HG03432 (cell line): ENCODE measurements around the gene CENPC.
A peak's percentile ranks its signal among the peaks of the same experiment; 100 is the strongest.
"Not testable (repeated sequence)": the region's sequence is repeated elsewhere in the genome, so short reads cannot be mapped to it uniquely, and the experiment has no call there.

ENCODE experiments used
- ATAC-seq: cut with Tn5 transposase; IDR thresholded peaks from one replicate; pipeline ENCODE4 v1.9.1; 2021; ENCODE audit warnings: mild to moderate bottlenecking, moderate library complexity; ENCODE audit not compliant: unreplicated experiment

The CENPC gene

DNA sequence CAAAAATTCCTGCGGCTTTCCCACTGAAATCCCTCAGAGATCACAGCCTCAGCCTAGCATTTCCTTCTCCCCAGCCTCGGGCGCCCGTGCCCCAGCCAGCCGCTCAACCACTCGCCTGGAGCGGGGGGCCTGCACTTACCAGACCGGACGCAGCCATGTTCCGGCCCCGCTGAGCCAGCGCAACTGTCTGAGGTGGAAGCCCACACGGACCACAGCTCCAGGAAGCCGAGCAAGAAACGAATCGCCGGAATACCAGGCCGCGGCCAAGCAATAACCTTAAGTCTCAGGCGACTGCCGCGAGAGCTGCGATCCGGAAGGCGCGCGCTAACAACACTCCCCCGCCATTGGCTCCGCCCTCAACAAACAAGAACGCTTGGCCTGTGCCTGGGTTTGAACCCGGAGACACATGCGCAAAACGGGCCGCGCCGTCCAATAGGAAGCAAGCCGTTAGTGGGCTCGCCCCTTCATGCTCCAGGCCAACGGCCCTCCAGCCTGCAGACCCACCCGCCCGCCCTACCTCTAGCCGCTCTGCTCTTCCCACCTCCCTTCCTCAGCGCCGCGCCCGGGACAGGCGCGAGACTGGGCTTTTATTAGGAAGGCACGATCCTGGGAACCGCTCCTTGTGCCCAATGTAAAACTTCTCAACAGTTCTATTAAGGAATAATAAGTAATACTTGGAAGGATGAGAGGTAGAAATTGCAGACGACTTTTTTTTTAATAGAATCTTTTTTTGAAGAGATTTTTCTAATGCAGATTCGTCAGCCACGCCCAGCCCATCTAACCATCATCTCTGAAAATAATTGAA lies at the start of gene CENPC:
TSS of gene CENPC (minus strand) at position 305 of the 805 bp plus-strand sequence. CDS start at position 157, 148 bp downstream.
- peak; percentile 96 for ATAC-seq

DNA sequence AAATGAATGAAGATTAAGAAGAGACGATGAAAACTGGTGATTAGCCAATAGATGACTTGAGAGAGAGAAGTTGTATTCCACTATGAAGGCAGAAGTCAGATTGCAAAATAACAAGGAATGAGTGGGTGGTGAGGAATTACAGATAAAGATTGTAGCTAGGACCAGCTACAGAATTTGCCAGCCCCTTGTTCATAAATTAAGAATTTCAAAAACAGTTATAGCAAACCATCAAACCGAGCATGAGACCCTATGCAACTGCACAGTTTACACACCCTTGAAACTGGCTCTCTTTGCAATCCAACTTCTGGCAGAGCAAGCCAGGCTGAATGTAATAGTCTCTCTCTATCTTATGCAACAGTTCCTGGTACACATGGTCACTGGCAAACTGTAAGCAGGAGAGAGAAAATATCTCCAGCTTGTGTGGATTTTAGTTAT lies 48.5 kb upstream of the CENPC start:
- no peak for ATAC-seq

- ATAC-seq = no peak
These were observed 41.9 kb upstream of the CENPC start for GRCh38 chr4:67587156-67587555.

- no peak for ATAC-seq
These were observed 39.2 kb upstream of the CENPC start for GRCh38 chr4:67584496-67584895.

- ATAC-seq = no peak
These were observed 36.6 kb upstream of the CENPC start for GRCh38 chr4:67581913-67582312.

- ATAC-seq = peak; percentile 62
These were observed 36.0 kb upstream of the CENPC start for GRCh38 chr4:67581208-67581857.

- ATAC-seq = peak; percentile 23
These were observed 35.3 kb upstream of the CENPC start for GRCh38 chr4:67580577-67580976.

- ATAC-seq = peak; percentile 47
These were observed 31.2 kb upstream of the CENPC start for GRCh38 chr4:67576538-67576937.

DNA sequence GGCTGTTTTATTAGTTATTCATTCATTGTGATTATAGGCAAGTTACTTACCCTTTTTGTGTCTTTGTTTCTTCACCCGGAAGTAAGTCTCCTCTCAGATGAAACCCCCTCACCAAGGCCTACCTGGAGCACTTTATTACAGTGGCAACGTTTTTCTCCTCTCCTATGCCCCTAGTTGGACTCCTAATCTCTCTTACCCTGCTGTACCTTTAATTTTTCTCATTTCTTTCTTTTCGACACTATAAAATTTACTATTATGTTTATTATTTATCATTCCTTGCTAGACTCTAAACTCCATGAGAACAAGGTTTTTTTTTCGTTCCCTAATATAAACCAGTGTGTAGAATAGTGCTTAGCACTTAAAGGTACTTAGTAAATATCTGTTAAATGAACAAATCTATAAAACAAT lies 30.8 kb upstream of the CENPC start:
- ATAC-seq = no peak

- peak; percentile 95 for ATAC-seq
These were observed 30.1 kb upstream of the CENPC start for GRCh38 chr4:67575232-67576058.

- ATAC-seq = no peak
These were observed 27.9 kb upstream of the CENPC start for GRCh38 chr4:67573193-67573592.

- ATAC-seq = no peak
These were observed 26.7 kb upstream of the CENPC start for GRCh38 chr4:67571975-67572374.

DNA sequence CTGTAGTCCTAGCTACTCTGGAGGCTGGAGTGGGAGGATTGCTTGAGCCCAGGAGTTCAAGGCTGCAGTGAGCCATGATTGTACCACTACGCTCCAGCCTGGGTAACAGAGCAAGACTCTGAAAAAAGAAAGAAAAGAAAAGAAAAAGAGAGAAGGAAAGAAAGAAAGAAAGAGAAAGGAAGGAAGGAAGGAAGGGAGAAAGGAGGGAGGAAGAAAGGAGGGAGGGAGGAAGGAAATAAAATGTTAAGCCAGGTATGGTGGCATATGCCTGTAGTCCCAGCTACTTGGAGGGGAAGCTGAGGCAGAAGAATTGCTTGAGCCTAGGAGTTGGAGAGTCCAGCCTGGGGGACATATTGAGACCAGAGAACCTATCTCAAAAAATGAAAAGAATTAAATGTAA lies 25.2 kb upstream of the CENPC start:
- ATAC-seq = no peak

DNA sequence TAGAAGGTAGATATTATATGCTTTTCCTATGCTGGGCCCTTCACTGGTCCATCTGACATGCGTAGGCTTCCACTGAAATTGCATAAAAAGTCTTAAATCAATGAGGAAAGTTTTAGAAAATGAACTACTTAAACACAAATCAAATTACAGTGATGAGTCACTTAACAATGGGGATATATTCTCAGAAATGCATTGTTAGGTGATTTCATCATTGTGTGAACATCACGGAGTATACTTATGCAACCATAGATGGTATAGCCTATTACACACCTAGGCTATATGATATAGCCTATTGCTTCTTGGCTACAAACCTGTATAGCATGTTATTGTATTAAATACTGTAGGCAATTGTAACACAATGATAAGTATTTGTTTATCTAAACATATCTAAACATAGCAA lies 23.5 kb upstream of the CENPC start:
- ATAC-seq = no peak

GRCh38 chr4:67566335-67566734 lies 21.0 kb upstream of the CENPC start:
- ATAC-seq = no peak

DNA sequence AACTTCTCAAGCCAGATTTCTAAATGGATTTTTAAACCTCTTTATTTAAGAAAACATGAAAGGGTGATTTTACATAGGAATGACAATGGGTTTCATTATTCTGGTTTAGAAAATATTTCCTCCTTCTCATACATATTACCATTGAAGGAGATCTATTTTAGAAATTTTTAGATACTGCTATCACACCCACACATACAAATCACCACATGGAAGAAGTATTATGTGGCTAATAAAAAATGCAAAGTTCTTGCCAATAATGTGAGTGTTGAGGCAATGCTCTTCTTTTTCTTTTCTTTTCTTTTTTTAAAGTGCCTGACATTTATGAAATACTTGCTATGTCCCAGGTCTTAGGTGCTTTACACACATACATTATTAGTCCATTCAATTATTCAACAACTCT lies 20.0 kb upstream of the CENPC start:
- no peak for ATAC-seq

GRCh38 chr4:67558493-67558892 lies 13.2 kb upstream of the CENPC start, which contains the start of gene STAP1:
Gene STAP1, plus strand, starts transcription at chr4:67558727. Its CDS starts 83 bp downstream, at chr4:67558810.
- peak; percentile 62 for ATAC-seq

- ATAC-seq = peak; percentile 37
These were observed 11.1 kb upstream of the CENPC start for GRCh38 chr4:67556436-67556835.

DNA sequence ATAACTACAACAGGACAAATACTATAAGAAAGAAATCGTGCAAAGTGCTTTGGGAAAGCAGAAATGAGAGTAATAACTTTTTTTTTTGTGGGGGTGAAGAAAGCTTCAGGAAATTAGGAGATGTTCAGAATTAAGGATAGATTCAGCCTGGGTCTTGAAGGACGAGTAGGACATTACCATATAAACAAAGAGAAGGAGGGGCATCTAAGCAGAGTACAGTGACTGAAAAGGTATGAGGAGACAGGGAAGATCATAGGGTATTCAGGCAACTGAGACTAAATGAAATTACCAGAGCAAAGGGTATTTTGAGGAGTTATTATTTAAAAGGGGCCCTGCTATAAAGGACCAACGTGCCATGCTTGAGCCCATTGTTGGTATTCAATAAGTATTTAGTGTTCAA lies 10.1 kb upstream of the CENPC start:
- no peak for ATAC-seq

DNA sequence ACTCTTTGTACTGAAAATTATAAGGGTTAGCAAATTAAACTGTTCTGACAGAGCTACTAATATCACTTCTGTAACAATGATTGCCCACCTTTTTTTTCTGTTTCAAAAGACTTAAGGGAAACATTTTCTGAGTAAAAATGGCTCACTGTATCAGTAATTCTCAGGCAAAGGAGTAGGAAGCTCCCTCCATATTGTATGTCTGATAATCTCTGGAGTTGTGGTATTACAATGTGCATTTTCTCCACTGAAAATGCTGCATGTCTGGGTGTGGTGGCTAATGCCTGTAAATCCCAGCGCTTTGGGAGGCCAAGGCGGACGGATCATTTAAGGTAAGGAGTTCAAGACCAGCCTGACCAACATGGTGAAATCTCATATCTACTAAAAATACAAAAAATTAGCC lies 8.8 kb upstream of the CENPC start:
- ATAC-seq = no peak

DNA sequence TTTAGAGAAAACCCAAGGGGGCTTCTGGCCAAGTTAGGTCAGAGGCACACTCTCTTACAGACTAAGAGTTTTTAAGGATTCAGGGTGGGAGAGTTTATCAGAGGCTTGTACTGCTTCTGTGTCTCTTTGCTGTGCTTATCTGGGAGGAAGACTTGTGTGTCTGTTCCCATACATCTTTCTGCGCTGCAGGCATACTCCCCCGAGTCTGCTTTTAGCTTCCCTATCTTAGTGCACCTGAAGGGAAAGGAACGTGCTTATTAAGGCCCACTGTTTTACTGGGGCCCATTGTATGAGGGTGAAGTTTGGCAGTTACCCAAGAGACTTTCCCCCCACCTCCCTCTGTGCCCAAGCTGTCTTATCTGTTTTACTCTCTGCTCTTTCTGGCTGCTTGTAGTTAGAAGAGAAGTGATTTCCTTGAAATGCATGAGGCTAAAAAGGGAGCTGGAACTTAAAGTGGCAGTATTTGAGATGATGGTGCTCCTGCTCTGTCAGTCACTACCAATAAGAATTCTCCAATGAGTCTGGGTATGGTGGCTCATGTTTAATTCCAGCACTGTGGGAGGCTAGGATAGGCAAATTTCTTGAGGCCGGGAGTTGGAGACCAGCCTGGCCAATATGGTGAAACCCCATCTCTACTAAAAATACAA lies 7.0 kb upstream of the CENPC start:
- ATAC-seq = not testable (repeated sequence)
